Thoracic aorta (tissue), 2 donors: ENCODE measurements around the gene CFAP68. TPM values are rescaled to one million over a fixed set of nuclear protein-coding genes. Genes with fewer than 3 reads are reported as not detected.

Experiments used
- ATAC-seq: fragments of 150-250 bp; one replicate; pipeline ENCODE4 v1.8.0; 2017; ENCODE audit warnings: low read depth; ENCODE audit not compliant: insufficient number of reproducible peaks, low FRiP score
- DNase-seq: peaks from one replicate; pipeline ENCODE4 v3.0.0-alpha.2; 2020; ENCODE audit warnings: low spot score
- H3K27ac ChIP-seq, 2 donors: fragments of 200-600 bp; sonication (generic); 1 replicate in 1 of 2; 2 replicates in 1 of 2; pipeline ENCODE4 v1.5.1; 2016; ENCODE audit warnings: mild to moderate bottlenecking in 2 of 2, moderate library complexity in 2 of 2
- H3K27me3 ChIP-seq: fragments of 200-600 bp; sonication (generic); replicated peaks from 2 replicates; pipeline ENCODE4 v1.6.0; 2016; ENCODE audit warnings: mild to moderate bottlenecking; ENCODE audit not compliant: insufficient read depth
- H3K36me3 ChIP-seq: fragments of 200-600 bp; sonication (generic); one replicate; pipeline ENCODE4 v1.5.1; 2016
- H3K4me1 ChIP-seq, 2 donors: fragments of 200-600 bp; sonication (generic); 1 replicate in 1 of 2; 2 replicates in 1 of 2; pipeline versions ENCODE4 v1.5.1 to v1.6.0; 2016; ENCODE audit warnings: low read depth in 2 of 2, mild to moderate bottlenecking in 1 of 2; ENCODE audit not compliant: control insufficient read depth in 1 of 2
- H3K4me3 ChIP-seq: fragments of 200-600 bp; sonication (generic); 2 replicates; pipeline ENCODE4 v1.5.1; 2016; ENCODE audit warnings: mild to moderate bottlenecking
- H3K9me3 ChIP-seq: fragments of 200-600 bp; sonication (generic); 2 replicates; pipeline ENCODE4 v1.5.1; 2016
- total RNA-seq, 2 donors: library from RNA; depleted of rRNA; stranded (reverse); fragments of >200 nt; gene quantifications; one replicate each; pipeline versions ENCODE4 v1.1.0 to v1.2.3, GENCODE V29; 2016
- TF ChIP-seq, protein P1 (sequence below): fragments of 200-600 bp; sonication (generic); IDR thresholded peaks from one replicate; pipeline ENCODE4 v1.5.1; 2019; ENCODE audit warnings: antibody characterized with exemption

The CFAP68 gene
- total RNA-seq, 2 donors from 2014 or later: 1.9 to 9.7 TPM

DNA sequence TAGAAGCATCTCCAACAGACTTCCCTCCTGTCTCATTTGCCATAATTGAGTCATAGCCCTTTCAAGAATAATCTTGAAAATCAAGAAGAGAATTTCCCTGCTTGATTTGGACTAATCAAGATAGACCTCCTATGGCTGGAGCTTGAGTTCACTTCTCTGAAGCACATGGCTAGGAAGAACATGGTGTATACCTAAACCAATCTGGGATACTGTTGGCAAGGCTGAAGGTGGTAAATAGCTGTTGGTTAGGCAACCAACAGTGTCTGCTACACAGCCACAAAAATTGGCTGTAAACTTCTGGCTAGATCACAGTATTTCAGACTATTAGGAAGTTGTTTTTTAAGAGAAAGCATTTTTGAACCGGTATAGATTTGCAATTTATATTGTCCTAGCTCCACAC, 27.3 kb downstream of the CFAP68 start:
- TF ChIP-seq, protein P1, sequence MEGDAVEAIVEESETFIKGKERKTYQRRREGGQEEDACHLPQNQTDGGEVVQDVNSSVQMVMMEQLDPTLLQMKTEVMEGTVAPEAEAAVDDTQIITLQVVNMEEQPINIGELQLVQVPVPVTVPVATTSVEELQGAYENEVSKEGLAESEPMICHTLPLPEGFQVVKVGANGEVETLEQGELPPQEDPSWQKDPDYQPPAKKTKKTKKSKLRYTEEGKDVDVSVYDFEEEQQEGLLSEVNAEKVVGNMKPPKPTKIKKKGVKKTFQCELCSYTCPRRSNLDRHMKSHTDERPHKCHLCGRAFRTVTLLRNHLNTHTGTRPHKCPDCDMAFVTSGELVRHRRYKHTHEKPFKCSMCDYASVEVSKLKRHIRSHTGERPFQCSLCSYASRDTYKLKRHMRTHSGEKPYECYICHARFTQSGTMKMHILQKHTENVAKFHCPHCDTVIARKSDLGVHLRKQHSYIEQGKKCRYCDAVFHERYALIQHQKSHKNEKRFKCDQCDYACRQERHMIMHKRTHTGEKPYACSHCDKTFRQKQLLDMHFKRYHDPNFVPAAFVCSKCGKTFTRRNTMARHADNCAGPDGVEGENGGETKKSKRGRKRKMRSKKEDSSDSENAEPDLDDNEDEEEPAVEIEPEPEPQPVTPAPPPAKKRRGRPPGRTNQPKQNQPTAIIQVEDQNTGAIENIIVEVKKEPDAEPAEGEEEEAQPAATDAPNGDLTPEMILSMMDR: no peak
- no peak overlapping the region for H3K4me3 ChIP-seq
- no peak for DNase-seq
- no peaks in the 10 kb centered on the region for H3K36me3 ChIP-seq
- H3K4me1 ChIP-seq: peaks cover 0 to 15% of the 10 kb centered on the region in 2 donors
- no peak for ATAC-seq
- no peaks in the 10 kb centered on the region for H3K27me3 ChIP-seq
- H3K9me3 ChIP-seq: no peaks in the 10 kb centered on the region
- H3K27ac ChIP-seq: peak overlapping the region in 1 of 2 donors; percentile 23

DNA sequence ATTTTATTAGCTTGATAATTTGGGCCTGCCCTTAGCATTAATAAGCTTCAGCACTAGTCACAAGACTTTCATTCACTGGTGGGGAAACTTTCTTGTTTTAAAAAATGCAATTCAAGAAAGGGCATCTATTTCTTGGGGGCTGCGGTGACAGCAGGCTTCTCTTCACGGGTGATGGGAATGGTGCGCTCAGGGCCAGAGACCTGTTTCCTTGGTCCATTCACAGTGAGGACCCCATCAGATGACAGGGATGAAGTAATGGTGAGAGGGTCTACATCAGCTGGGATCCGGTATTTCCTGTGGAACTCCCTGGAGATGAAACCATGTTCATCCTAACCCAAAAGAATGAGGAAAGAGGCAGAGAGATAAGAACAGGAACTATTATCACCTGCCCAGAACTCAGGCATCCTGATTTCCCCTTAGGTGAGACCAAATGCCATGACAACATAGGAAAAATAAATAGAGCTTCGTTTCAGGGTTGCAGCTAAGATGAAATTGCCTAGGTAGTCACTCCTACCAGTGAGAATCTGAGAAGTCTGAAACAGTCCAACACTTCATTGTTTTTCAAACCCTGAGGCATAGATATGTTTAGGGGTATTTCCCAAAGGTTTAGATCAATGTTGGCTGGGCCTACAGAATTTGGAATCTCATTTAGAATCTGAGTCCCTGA, 29.4 kb downstream of the CFAP68 start:
- Histone ChIP-seq H3K4me3 (peak overlapping the region; percentile 76), H3K9me3 (no peaks in the 10 kb centered on the region), H3K27ac (peak overlapping the region in 1 of 2 donors; percentile 99), H3K36me3 (no peaks in the 10 kb centered on the region), H3K4me1 (peaks cover 0 to 15% of the 10 kb centered on the region in 2 donors), H3K27me3 (no peaks in the 10 kb centered on the region)
- DNase-seq (no peak), ATAC-seq (no peak)
- TF ChIP-seq, protein P1: no peak

DNA sequence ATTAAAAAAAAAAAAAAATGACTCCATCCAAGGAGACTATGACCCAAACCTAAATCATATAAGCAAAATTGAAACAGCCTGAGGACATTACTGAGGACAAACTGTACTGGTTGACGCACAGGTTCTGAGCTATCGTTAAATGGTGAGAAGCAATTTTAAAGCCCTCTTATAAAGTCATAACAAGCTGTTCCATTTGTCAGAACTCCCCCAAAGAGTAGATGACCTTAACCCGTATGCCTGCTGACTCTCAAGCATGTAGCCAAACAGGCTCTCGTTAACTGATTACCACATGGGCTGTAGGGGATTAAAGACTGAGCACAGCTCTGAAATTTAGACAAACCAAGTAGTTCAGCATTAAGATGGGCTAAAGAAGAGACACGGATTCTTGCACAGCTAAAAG, 30.0 kb downstream of the CFAP68 start:
- DNase-seq (no peak), ATAC-seq (no peak)
- TF ChIP-seq, protein P1: no peak
- H3K36me3 ChIP-seq: no peaks in the 10 kb centered on the region
- peak overlapping the region; percentile 76 for H3K4me3 ChIP-seq
- H3K27ac ChIP-seq: peak overlapping the region; percentile 99 to 100
- H3K4me1 ChIP-seq: peaks cover 0 to 17% of the 10 kb centered on the region in 2 donors
- no peaks in the 10 kb centered on the region for H3K9me3 ChIP-seq
- H3K27me3 ChIP-seq: no peaks in the 10 kb centered on the region

DNA sequence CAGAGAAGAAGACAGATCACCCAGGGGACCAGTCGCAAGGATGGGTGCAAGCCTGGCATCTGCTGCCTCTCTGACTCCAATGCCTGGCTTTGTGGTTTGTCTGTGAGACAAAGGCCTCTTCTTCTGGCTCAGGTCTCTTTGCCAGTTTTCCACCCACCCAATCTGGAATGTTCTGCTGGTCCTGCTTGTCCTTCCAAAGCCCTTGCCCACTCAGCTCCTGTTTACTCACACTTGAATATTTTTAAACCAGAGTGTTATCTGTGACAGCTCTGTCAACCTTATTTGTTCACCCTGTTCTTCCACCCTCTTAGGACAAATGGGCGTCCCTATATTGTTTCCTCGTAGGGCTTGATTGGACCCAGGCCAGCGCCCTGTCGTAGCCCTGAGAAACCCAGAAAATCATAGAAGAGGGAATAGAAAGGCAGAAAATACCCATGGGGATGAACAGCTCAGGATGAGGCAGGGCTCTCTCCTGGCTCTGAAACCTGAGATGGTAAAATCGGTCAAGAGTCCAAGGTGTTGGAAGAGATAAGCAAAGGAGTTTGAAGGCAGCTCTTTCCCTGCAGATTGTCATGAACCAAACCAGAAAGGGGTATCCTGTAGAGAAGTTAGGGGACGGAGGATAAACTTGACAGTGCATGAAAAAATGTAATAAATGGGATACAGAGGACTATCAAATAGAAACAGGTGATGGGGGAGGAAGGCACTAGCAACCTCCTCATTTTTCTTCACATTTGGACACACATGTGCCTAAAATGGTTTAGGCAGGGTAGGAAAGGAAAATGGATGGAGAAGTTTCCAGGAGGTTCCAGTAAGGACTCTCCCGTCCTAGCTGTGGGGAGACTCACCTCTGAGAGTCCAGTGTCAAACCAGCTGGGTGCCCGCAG, 31.6 kb downstream of the CFAP68 start:
- peaks cover 4 to 31% of the 10 kb centered on the region in 2 donors for H3K4me1 ChIP-seq
- no peak for DNase-seq
- H3K27me3 ChIP-seq: no peaks in the 10 kb centered on the region
- no peaks in the 10 kb centered on the region for H3K36me3 ChIP-seq
- TF ChIP-seq, protein P1: no peak
- ATAC-seq: no peak
- no peaks in the 10 kb centered on the region for H3K9me3 ChIP-seq
- H3K27ac ChIP-seq: peak overlapping the region; percentile 99 to 100
- peak overlapping the region; percentile 76 for H3K4me3 ChIP-seq
